HL-60 (cell line): Measurements from ENCODE around the gene GPR137B.

Experiments
- DNase-seq, 2 experiments: peaks; one replicate each; pipeline ENCODE4 v3.0.0-alpha.2; 2010 to 2020; ENCODE audit warnings: low read depth in 1 of 2, low spot score in 1 of 2
- H3K27ac ChIP-seq: fragments of 250-450 bp; sonication (Bioruptor Pico); replicated peaks from 2 replicates; pipeline ENCODE4 v1.5.1; 2020; ENCODE audit warnings: mild to moderate bottlenecking, moderate library complexity
- H3K27me3 ChIP-seq: fragments of 250-450 bp; sonication (Bioruptor Pico); 2 replicates; pipeline ENCODE4 v1.5.1; 2021; ENCODE audit warnings: mild to moderate bottlenecking, moderate library complexity; ENCODE audit not compliant: insufficient read depth, poor library complexity, severe bottlenecking
- H3K4me3 ChIP-seq: replicated peaks from 2 replicates; pipeline ENCODE4 v1.5.1; 2011; ENCODE audit warnings: mild to moderate bottlenecking, control low read depth, low read length; ENCODE audit not compliant: insufficient read depth
- CTCF ChIP-seq: IDR thresholded peaks from one replicate; pipeline ENCODE4 v1.5.1; 2011; ENCODE audit warnings: low read length, control low read depth, inconsistent platforms; ENCODE audit not compliant: insufficient read depth
- GABPA ChIP-seq: IDR thresholded peaks from 2 replicates; pipeline ENCODE4 v1.6.1; 2012; ENCODE audit warnings: low read depth
- POLR2AphosphoS5 ChIP-seq: IDR thresholded peaks from 2 replicates; pipeline ENCODE4 v1.6.1; 2012; ENCODE audit warnings: low read depth
- REST ChIP-seq: IDR thresholded peaks from 2 replicates; pipeline ENCODE4 v1.6.1; 2012; ENCODE audit warnings: low read depth; ENCODE audit not compliant: insufficient replicate concordance
- SPI1 ChIP-seq: IDR thresholded peaks from 2 replicates; pipeline ENCODE4 v1.6.1; 2012; ENCODE audit warnings: low read depth, mild to moderate bottlenecking, borderline replicate concordance

The GPR137B gene

GRCh38 chr1:236149003-236149595 lies 6.8 kb downstream of the GPR137B start:
- Histone ChIP-seq H3K4me3 (no peak overlapping the region), H3K27me3 (no peaks in the 10 kb centered on the region), H3K27ac (no peak overlapping the region)
- no peak for DNase-seq
- TF ChIP-seq SPI1 (no peak), POLR2AphosphoS5 (no peak), CTCF (no peak), REST (no peak), GABPA (no peak)

GRCh38 chr1:236149696-236150228 lies 7.4 kb downstream of the GPR137B start:
- TF ChIP-seq SPI1 (no peak), GABPA (no peak), REST (no peak), CTCF (no peak), POLR2AphosphoS5 (no peak)
- Histone ChIP-seq H3K27me3 (no peaks in the 10 kb centered on the region), H3K4me3 (no peak overlapping the region)

GRCh38 chr1:236150311-236150955 lies 8.1 kb downstream of the GPR137B start:
- no peak overlapping the region for H3K27ac ChIP-seq
- no peak overlapping the region for H3K4me3 ChIP-seq
- no peak for TF ChIP-seq SPI1
- no peak for TF ChIP-seq REST
- TF ChIP-seq GABPA = no peak
- no peak for TF ChIP-seq POLR2AphosphoS5
- no peak for TF ChIP-seq CTCF
- H3K27me3 ChIP-seq = no peaks in the 10 kb centered on the region
- DNase-seq = no peak

More at GRCh38 chr1:236149696-236150228, 7.4 kb downstream of the GPR137B start:
- DNase-seq = no peak
- H3K27ac ChIP-seq = no peak overlapping the region
